ENCODE data around the gene SNX11. TPM values are rescaled to one million over a fixed set of nuclear protein-coding genes. Genes with fewer than 3 reads are reported as not detected.

The SNX11 gene
- total RNA-seq, 2 experiments from 2014 or later, result 19.7 to 21.7 TPM

GRCh38 chr17:48132385-48132784 is 24.8 kb downstream of the SNX11 start:
- H3K9me3 Mint-ChIP-seq, result no peaks in the 10 kb centered on the region
- intact Hi-C loops (cut with micrococcal nuclease), result loop anchor here (10.0 kb wide), 1 partner anchor 482 kb away; the partner anchor contains the start of genes HOXB7 and HOXB8
- no peak overlapping the region for H3K27ac Mint-ChIP-seq
- H3K27me3 Mint-ChIP-seq, result no peaks in the 10 kb centered on the region
- no peak for DNase-seq
- POLR2A ChIA-PET, result no interaction called here
- H3K36me3 Mint-ChIP-seq, result peaks cover 6% of the 10 kb centered on the region
- CTCF ChIA-PET, result interaction anchor here (0.7 to 7.3 kb wide), 9 partner anchors 9 to 106 kb away, joined by 3 to 79 read pairs (median 5); partner anchors contain the start of gene NFE2L1
- no peaks in the 10 kb centered on the region for H3K4me1 Mint-ChIP-seq (ENCODE audit: low read depth)
- no peak overlapping the region for H3K4me3 Mint-ChIP-seq

DNA sequence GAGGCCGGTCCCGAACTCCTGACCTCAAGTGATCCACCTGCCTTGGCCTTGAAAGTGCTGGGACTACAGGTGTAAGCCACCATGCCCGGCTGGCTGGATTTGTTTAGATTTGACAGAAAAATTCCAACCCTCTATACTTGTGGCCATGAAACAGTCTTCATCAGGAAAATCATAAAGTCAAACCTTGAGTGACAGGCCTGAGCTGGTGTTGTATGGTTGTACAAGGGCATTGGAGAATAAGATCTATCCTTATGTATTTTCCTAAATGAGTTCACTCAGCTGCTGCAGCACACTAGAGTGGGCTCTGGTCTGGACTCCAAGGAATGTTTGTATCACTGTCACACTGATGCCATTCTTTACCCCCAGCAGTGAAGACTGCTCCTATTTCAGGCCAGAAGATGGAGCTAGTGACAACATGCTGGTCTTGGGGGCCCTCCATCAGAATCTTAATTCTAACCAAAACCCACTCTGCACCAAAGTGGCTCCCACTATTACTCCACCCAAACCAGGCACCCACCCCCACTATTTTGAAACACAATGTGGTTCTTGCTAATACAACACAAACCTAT is 27.4 kb downstream of the SNX11 start:
- intact Hi-C loops (cut with micrococcal nuclease), result loop anchor here (10.0 kb wide), 1 partner anchor 480 kb away; the partner anchor contains the start of genes HOXB7 and HOXB8
- ChIA-PET CTCF (interaction anchor here (0.9 to 7.3 kb wide), 6 partner anchors 21 to 483 kb away, joined by 3 to 50 read pairs (median 4); no protein-coding TSS in a partner anchor), POLR2A (no interaction called here)
- H3K36me3 Mint-ChIP-seq, result peaks cover 7% of the 10 kb centered on the region
- H3K9me3 Mint-ChIP-seq, result no peaks in the 10 kb centered on the region
- no peaks in the 10 kb centered on the region for H3K27me3 Mint-ChIP-seq
- no peak overlapping the region for H3K27ac Mint-ChIP-seq
- no peak for DNase-seq
- peaks cover 4% of the 10 kb centered on the region for H3K4me1 Mint-ChIP-seq (ENCODE audit: low read depth)
- no peak overlapping the region for H3K4me3 Mint-ChIP-seq

DNA sequence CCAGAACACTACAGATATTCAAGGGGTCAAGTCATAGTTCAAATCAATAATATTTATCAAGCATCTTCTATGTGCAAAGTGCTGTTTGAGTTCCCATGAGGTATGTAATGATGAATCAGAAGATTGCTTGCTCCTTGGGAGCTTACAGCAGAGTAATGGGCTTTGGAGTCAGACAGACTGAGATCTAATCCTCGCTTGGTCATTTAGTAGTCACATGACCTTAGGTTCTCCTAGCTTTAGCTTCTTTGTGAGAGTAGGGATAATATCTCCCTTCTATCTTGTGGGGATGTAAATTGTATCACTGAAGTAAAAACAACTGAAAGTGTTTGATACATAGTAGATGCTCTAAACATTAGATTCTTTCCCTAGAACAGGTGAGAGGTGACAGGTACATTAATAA is 30.1 kb downstream of the SNX11 start:
- no peak overlapping the region for H3K4me3 Mint-ChIP-seq
- peaks cover 10% of the 10 kb centered on the region for H3K4me1 Mint-ChIP-seq (ENCODE audit: low read depth)
- intact Hi-C loops (cut with micrococcal nuclease), result loop anchor here (10.0 kb wide), 1 partner anchor 477 kb away; the partner anchor contains the start of genes HOXB7 and HOXB8
- ChIA-PET CTCF (interaction anchor here (1.5 kb wide), 1 partner anchor 57 kb away, joined by 4 read pairs; no protein-coding TSS in a partner anchor), POLR2A (interaction anchor here (0.6 kb wide), 1 partner anchor 163 kb away, joined by 3 read pairs; no protein-coding TSS in a partner anchor)
- peaks cover 9% of the 10 kb centered on the region for H3K36me3 Mint-ChIP-seq
- no peak for DNase-seq
- H3K27ac Mint-ChIP-seq, result no peak overlapping the region
- H3K27me3 Mint-ChIP-seq, result no peaks in the 10 kb centered on the region
- H3K9me3 Mint-ChIP-seq, result no peaks in the 10 kb centered on the region

DNA sequence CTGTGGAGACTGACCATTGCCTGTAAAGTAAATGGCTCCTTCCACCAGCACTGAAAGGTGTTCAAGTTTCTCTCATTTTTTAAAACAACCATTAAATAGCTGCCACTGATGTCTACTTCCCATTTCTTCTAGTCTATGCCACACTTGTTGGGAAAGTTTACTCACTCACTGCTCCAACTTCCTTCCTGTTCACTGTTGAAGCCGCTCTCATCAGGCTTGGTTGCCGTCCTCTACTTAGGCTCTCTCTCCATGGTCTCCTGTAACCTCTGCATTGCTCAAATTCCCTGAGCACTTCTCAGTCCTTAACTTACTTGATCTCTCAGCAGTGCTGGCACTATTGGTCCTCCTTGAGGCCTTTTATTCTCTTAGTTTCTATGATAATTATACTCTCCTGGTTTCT is 32.4 kb downstream of the SNX11 start:
- CTCF ChIA-PET, result interaction anchor here (1.1 to 1.2 kb wide), 2 partner anchors 60 to 478 kb away, joined by 3 to 4 read pairs; no protein-coding TSS in a partner anchor
- peaks cover 5% of the 10 kb centered on the region for H3K36me3 Mint-ChIP-seq
- no peak for DNase-seq
- H3K27ac Mint-ChIP-seq, result peak overlapping the region; percentile 16
- no peaks in the 10 kb centered on the region for H3K9me3 Mint-ChIP-seq
- H3K27me3 Mint-ChIP-seq, result no peaks in the 10 kb centered on the region
- H3K4me1 Mint-ChIP-seq (ENCODE audit: low read depth), result peaks cover 10% of the 10 kb centered on the region
- H3K4me3 Mint-ChIP-seq, result no peak overlapping the region
- intact Hi-C loops (cut with micrococcal nuclease), result loop anchor here (10.0 kb wide), 1 partner anchor 475 kb away; the partner anchor contains the start of genes HOXB7 and HOXB8
- POLR2A ChIA-PET, result no interaction called here

- Mint-ChIP-seq H3K36me3 (peaks cover 1% of the 10 kb centered on the region), H3K27me3 (no peaks in the 10 kb centered on the region), H3K4me3 (no peak overlapping the region), H3K9me3 (no peaks in the 10 kb centered on the region), H3K27ac (no peak overlapping the region), H3K4me1 (ENCODE audit: low read depth) (peaks cover 14% of the 10 kb centered on the region)
- DNase-seq, result no peak
- CTCF ChIA-PET, result interaction anchor here (0.9 to 2.6 kb wide), 2 partner anchors 12 to 63 kb away, joined by 5 to 6 read pairs; no protein-coding TSS in a partner anchor
- POLR2A ChIA-PET, result no interaction called here
- intact Hi-C loops (cut with micrococcal nuclease), result no loop called here
These were observed 36.1 kb downstream of the SNX11 start for GRCh38 chr17:48143629-48144028.

DNA sequence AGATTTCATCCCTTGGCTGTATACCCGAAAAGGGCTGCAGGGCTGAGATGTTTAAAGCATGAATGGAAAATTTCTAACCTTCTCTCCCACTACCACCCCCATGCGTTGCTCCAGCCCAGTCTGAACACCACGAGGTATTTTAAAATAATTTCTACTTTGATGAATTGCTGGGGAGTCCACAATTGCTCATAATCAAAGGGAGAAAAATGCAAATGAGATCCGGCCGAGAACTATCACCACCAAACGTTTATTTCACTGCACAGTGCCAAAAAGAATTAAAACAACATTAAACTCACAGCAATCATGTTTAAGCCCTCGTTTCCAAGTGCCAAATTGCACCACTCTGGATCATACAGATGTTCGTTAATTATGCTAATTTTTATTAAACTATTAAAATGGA is 36.7 kb downstream of the SNX11 start:
- ChIA-PET POLR2A (no interaction called here), CTCF (interaction anchor here (2.6 kb wide), 1 partner anchor 64 kb away, joined by 6 read pairs; no protein-coding TSS in a partner anchor)
- Mint-ChIP-seq H3K36me3 (peaks cover 1% of the 10 kb centered on the region), H3K27ac (no peak overlapping the region), H3K9me3 (no peaks in the 10 kb centered on the region), H3K4me1 (ENCODE audit: low read depth) (peaks cover 14% of the 10 kb centered on the region), H3K4me3 (no peak overlapping the region), H3K27me3 (no peaks in the 10 kb centered on the region)
- no peak for DNase-seq
- intact Hi-C loops (cut with micrococcal nuclease), result no loop called here

GRCh38 chr17:48144976-48145798 is 37.6 kb downstream of the SNX11 start:
- Mint-ChIP-seq H3K36me3 (peaks cover 1% of the 10 kb centered on the region), H3K27ac (no peak overlapping the region)

GRCh38 chr17:48148029-48148770 is 40.6 kb downstream of the SNX11 start:
- no peaks in the 10 kb centered on the region for H3K27me3 Mint-ChIP-seq
- CTCF ChIA-PET, result interaction anchor here (0.6 to 1.5 kb wide), 3 partner anchors 8 to 176 kb away, joined by 3 to 6 read pairs (median 6); no protein-coding TSS in a partner anchor
- peaks cover 4% of the 10 kb centered on the region for H3K4me1 Mint-ChIP-seq (ENCODE audit: low read depth)
- no peaks in the 10 kb centered on the region for H3K9me3 Mint-ChIP-seq
- no peaks in the 10 kb centered on the region for H3K36me3 Mint-ChIP-seq
- no peak overlapping the region for H3K4me3 Mint-ChIP-seq
- DNase-seq, result no peak
- POLR2A ChIA-PET, result no interaction called here
- no peak overlapping the region for H3K27ac Mint-ChIP-seq
- intact Hi-C loops (cut with micrococcal nuclease), result no loop called here

More at GRCh38 chr17:48144976-48145798, 37.6 kb downstream of the SNX11 start:
- H3K27me3 Mint-ChIP-seq, result no peaks in the 10 kb centered on the region
- ChIA-PET POLR2A (no interaction called here), CTCF (no interaction called here)
- H3K9me3 Mint-ChIP-seq, result no peaks in the 10 kb centered on the region
- intact Hi-C loops (cut with micrococcal nuclease), result no loop called here
- no peak overlapping the region for H3K4me3 Mint-ChIP-seq
- DNase-seq, result no peak
- peaks cover 8% of the 10 kb centered on the region for H3K4me1 Mint-ChIP-seq (ENCODE audit: low read depth)

DNA sequence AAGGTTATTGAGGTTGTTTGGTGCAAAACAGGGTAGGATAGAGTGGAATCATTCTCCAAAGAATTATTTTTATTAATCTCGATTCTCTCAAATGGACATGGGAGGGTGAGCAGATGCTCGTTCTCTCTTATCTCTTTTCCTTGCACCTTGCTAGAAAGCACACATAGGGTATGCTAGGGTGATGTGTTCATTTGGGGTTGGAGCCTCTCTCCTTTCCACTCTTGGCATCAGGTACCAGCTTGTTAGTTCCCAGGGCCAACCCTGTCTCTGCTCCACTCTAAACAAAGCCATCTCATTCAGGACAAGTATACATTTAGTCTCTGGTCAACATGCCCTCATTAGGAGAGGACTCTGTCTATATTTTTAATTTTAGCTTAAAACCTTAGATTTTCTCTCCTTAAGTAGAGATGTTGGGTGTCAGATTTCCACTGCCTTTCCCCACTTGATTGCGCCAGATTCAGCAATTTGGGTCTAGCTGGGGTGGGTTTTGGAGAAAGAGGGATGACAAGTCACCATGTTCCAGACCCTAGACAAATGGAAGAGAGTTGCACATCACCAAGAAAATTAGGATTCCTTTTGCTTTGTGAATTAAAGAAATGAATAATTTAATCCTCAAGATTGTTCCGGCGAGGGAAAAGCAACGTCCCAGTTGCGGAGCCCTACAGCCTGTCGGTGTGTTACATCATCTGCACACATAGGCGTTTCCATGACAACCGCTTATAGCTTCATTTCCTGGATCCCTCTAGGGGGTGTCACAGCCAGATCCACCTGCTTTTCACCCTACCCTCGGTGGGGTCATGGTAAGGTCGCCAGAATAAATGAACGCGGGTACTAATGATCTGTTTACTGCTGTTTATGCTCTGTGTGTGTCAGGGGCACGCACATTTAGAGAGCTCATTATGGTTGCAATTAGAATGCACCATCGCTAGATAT is 41.6 kb downstream of the SNX11 start:
- POLR2A ChIA-PET, result no interaction called here

GRCh38 chr17:48149787-48150463 is 42.4 kb downstream of the SNX11 start:
- no peak overlapping the region for H3K27ac Mint-ChIP-seq
- no peak for DNase-seq
- peaks cover 7% of the 10 kb centered on the region for H3K36me3 Mint-ChIP-seq
- peaks cover 4% of the 10 kb centered on the region for H3K4me1 Mint-ChIP-seq (ENCODE audit: low read depth)
- intact Hi-C loops (cut with micrococcal nuclease), result no loop called here
- ChIA-PET POLR2A (no interaction called here), CTCF (interaction anchor here (0.9 to 1.4 kb wide), 2 partner anchors 70 to 443 kb away, joined by 3 to 4 read pairs; no protein-coding TSS in a partner anchor)
- no peaks in the 10 kb centered on the region for H3K9me3 Mint-ChIP-seq
- no peaks in the 10 kb centered on the region for H3K27me3 Mint-ChIP-seq
- no peak overlapping the region for H3K4me3 Mint-ChIP-seq

More for the DNA sequence above, 41.6 kb downstream of the SNX11 start:
- Mint-ChIP-seq H3K27ac (no peak overlapping the region), H3K4me3 (no peak overlapping the region), H3K4me1 (ENCODE audit: low read depth) (peaks cover 4% of the 10 kb centered on the region), H3K9me3 (no peaks in the 10 kb centered on the region), H3K36me3 (peaks cover 2% of the 10 kb centered on the region), H3K27me3 (no peaks in the 10 kb centered on the region)
- intact Hi-C loops (cut with micrococcal nuclease), result no loop called here
- CTCF ChIA-PET, result interaction anchor here (0.9 to 1.4 kb wide), 2 partner anchors 69 to 444 kb away, joined by 3 to 4 read pairs; no protein-coding TSS in a partner anchor
- no peak for DNase-seq
